Astrocyte (in vitro differentiated cells and primary cell): ENCODE data around the gene UBAC1.

ENCODE experiments used
- CTCF ChIP-seq: IDR thresholded peaks from 2 replicates; pipeline ENCODE4 v1.5.1; 2011; ENCODE audit warnings: low read depth, mild to moderate bottlenecking, inconsistent platforms, low read length, moderate library complexity; ENCODE audit not compliant: insufficient read depth
- EZH2 ChIP-seq: IDR thresholded peaks from 2 replicates; pipeline ENCODE4 v1.6.1; 2012; ENCODE audit warnings: mild to moderate bottlenecking, low read length, inconsistent platforms; ENCODE audit not compliant: insufficient read depth

GRCh38 chr9:135893104-135893503 lies 68.1 kb downstream of the UBAC1 start:
- TF ChIP-seq EZH2: no peak
- TF ChIP-seq CTCF: no peak
